HG03097 (cell line): ENCODE data around the gene CYP27A1.

Experiments used
- ATAC-seq: cut with Tn5 transposase; IDR thresholded peaks from one replicate; pipeline ENCODE4 v1.9.1; 2021; ENCODE audit not compliant: unreplicated experiment, low FRiP score

CYP27A1 gene

DNA sequence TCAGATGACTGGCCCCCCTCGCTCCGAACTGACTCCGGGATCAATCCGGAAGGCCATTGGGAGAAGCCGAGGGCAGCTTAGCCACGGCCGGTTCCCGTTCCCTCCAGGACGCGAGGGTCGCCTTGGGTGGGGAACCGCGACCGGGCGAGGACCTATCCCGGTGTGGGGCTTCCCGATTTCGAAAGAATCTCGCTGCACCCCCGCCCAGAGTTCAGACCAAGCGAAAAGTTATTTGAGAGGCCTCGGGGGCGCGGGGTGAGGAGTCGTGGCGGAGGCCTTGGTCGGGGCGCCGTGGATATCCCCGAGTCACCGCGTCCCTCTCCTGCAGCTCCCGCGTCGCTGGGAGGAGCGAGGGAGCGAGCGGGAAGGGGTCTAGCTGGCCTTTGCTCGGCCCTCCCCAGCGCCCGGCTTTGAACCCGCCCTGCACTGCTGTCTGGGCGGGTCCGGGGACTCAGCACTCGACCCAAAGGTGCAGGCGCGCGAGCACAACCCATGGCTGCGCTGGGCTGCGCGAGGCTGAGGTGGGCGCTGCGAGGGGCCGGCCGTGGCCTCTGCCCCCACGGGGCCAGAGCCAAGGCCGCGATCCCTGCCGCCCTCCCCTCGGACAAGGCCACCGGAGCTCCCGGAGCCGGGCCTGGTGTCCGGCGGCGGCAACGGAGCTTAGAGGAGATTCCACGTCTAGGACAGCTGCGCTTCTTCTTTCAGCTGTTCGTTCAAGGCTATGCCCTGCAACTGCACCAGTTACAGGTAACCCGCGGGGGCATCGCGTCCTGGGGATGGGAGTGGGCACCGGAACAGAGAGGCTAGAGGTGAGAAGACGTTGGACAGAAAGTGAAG lies at the start of gene CYP27A1:
Gene CYP27A1 (plus strand): TSS at position 457 of the 837 bp plus-strand sequence. CDS start 36 bp downstream, at position 493.
- ATAC-seq = no peak

DNA sequence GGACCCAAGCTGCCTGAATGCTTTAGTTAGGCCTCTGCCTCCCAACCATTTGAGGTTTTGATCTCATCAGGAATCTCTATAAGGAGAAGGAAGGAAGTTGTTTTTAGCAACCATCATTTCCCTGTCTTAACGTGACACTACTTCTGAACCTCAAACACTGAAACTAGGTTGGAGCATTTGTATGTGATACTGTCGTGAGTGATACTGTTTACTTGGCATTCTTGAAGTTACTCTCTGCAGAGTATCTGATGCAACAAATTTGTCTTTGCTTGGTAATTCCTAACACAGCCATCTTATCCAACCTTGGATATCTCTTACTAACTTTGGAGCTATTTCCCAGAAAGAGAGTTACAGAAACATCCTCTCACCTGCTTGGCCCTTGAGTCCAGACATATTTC lies 49.2 kb upstream of the CYP27A1 start:
- ATAC-seq = no peak

DNA sequence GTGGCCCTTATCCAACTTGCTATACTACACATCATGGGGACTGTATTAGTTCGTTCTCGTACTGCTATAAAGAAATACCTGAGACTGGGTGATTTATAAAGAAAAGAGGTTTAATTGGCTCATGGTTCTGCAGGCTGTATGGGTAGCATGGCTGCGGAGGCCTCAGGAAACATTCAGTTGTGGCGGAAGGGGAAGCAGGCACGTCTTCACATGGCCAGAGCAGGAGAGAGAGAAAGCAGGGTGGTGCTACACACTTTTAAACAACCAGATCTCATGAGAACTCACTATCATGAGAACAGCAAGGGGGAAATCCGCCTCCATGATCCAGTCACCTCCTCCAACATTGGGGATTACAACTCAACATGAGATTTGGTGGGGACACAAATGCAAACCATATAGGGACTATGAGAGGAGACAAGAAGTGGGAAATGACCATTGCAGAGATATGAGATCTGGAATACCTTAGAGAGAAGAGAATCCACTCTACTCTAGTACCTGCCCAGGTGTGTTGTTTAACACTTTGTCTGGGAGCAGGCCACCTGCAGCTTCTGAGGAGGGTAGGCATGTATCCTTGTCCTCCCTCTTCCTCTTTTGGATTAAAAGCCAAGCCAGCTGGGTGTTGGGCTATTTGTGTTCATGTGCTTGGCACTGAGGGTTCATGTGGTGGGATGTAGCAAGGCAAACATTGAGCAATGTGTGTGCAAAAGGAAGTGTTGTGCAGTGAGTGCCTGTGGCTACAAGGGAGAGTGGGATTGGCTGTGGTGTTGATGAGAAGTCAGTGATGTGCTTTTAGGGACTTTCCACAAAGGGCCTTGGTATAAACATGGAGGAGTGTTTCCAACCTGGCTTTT lies 48.6 kb upstream of the CYP27A1 start:
- no peak for ATAC-seq

DNA sequence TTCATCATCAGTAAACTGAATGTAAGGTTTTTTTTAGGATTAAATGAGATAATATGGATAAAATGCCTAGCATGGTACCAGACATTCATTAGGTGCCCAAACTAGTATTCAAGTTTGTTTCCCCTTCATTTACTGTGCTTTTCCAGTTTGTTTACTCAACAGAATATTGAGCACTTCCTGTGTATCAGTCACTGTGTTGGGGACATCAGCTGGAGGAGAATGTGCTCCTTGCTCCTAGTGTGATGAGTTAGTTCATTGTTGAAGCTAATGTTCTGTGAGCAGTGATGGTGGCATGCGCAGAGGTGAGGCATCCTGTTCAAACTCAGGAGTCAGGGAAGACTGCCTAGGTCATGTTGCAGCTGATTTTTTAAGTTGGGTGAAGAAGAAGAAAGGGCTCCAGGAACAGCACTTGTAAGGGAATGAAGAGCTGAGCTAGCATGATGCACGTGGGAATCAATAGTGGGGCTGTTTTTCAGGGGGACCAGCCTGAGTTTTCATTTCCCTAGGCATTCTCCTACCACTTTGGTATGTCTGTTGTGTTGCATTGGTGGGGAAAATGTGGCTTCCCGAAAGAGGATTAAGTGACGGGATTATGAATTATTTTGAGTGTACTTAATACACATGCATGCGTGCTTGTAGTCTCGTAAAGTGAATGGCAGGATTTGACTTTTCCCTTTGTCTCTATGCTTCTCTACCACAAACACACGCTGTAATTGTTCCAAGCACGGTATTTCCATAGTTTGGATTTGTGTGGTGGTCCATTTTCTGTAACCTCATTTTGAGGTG lies 47.6 kb upstream of the CYP27A1 start:
- ATAC-seq = no peak

DNA sequence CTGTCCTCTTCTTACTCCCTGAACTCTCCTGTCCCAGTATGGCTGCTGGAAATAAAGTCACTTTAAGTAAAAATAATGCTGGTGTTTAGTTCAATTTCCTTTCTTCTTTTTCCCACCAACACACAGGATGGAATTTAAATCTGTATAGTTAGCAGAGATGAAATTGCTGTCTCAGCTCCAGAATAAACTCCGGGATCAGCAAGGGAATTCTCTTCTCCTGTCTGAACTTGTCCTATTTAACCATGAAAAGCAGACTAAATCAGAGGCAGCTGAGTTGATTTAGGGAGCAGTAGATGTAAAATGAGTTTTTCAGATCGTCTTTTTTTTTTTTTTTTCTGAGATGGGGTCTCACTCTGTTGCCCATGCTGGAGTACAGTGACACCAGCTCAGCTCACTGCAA lies 45.4 kb upstream of the CYP27A1 start:
- no peak for ATAC-seq

DNA sequence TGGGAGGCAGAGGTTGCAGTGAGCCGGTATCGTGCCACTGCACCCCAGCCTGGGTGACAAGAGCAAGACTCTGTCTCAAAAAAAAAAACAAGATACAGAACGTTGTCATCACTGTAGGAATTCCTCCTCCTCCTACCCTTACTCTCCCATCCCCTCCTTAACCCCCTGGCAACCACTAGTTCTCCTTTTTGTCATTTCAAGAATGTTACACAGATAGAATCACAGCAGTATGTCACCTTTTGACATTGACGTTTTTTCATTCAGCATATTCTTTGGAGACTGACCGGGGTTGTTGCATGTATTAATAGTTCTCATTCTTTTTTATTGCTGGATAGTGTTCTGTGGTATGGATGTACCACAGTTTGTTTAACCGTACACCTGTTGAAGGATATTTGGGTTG lies 38.9 kb upstream of the CYP27A1 start:
- no peak for ATAC-seq

DNA sequence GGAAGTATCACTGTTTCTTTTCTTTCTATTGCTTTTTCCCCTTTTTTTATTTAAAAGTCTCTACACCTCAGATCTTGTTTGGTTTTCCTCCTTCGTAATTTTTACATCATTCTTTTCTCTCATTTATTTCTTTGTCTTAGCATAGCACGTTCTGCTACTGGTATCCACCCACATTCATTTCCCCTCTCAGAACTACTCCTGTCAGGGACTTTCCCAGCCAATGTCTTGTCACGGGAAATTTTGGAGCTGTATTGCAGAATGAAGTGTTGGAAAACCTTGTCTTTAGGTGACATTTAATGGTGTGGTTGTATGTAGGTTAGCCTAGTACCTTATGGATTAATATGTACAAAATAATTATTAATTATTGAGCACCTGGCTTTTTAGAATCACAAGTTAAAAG lies 37.3 kb upstream of the CYP27A1 start:
- no peak for ATAC-seq

DNA sequence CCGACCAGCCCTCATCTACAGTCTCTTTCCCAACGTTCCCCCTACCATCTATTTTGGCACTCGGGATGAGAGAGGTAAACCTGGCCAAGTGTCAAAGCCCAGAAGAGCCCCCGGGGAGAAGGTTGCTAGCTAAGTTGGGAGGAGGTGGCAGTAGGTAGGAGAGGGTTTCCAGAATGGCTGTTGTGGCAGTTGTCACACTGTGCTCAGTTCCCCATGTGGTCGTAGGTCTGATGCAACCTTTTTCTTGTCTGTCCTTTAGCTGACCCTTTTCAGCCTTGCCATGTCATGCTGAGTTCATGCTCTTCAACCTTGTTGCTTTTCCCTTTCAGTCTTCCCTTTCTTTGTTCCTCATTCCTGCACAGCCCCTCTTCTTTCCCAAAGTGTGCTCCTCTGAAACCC lies 36.8 kb upstream of the CYP27A1 start:
- no peak for ATAC-seq

DNA sequence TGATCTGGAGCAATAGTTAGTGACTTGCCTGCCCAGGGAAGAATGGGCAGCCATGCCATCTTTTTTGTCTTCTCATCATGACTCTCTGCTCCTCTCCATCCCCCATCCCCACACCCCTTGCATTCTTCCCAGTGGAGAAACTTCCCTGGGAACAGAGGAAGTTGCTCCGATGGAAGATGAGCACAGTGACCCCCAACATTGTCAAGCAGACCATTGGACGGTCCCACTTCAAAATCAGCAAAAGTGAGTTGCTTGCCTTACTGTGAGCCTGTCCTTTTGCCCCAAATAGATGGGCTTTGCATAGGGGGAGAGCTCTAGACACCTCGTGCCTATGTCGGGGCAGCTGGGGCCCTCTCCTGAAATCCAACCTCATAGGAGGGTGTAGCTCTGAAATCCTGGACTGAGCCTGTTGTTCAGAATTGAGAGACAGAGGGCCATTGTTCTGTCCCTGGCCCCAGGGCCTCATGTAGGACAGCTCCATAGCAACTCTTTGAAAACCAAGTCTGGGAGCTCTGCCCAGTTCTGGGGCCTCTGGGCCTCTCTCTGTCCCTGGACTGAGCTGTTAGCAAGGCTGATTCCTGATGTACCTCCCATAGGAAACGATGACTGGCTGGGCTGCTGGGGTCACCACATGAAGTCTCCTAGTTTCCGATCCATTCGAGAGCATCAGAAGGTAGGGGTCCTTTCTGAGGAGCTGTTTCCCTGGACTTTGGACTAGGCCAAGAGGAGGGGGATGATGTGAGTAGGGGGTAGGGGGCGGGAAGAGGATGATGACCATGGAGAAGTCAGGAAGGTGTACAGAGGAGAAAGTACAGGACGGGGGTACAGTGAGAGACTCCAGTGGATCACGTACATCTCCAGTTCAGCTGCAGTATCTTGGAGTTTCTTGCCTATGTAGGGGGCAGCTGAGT lies 36.1 kb upstream of the CYP27A1 start:
- ATAC-seq = no peak

DNA sequence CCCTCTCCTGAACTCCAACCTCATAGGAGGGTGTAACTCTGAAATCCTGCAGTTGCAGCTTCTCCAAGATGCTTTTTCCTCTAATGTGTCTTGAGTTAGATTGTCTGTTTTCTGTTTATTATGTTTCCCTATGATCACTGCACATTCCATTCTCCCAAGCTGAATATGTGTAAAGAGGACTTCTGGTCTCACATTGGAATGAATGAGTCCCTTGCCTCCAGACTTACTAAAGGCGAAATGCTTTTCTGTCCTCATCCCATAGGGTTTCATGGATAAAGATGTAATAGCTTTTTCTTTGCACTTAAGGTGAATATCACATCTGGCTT lies 35.5 kb upstream of the CYP27A1 start:
- ATAC-seq = no peak

DNA sequence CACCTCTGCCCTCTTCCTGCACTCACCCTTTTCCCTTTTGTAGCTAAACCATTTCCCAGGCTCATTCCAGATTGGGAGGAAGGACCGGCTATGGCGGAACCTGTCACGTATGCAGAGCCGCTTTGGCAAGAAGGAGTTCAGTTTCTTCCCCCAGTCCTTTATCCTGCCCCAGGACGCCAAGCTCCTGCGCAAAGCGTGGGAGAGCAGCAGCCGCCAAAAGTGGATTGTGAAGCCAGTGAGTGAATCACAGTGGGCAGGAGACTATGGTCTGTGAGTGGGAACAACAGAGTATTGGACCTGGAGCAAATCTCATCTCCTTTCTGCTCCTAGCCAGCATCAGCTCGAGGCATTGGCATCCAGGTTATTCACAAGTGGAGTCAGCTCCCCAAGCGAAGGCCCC lies 35.0 kb upstream of the CYP27A1 start:
- ATAC-seq = no peak

DNA sequence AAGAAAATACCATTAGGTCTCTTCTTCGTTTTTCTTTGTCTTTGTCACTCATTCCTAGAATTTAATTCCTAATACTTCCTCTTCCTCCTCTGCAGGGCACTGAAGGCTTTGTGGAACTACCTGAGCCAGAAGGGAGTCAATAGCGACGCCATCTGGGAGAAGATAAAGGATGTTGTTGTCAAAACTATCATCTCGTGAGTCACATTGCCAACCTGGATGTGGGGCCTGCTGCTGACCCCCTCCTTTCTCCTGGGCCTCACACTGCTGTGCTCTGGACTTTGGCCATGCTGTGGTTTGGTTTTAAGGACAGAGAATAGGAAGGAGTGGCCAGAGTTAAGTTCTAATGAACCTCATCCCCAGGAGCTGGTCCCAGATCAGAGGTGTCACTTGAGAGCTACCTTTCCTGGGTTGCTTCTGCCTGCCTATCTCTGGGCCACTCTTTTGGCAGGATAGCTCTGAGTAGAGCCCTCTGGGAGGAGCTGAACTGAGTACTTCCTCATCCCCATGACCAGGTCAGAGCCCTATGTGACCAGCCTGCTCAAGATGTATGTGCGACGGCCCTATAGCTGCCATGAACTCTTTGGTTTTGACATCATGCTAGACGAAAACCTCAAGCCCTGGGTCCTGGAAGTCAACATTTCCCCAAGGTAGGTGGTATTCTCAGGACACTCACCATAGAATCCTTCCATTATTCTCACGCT lies 33.1 kb upstream of the CYP27A1 start:
- ATAC-seq = no peak

DNA sequence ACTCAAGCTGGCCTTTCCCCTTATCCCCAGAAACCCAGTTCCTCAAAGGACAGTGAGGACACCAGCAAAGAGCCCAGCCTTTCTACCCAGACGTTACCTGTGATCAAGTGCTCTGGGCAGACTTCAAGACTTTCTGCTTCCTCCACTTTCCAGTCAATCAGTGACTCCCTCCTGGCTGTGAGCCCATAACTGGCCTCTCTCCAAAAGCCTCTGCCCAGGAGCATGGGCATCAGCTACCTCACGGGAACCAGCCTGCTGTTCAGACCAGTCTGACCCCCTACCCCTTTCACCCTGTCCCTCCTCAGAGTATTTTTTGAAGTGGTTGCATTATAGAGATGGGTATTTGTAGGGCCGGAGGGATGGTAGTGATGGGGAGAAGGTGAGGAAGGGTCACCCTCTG lies 27.7 kb upstream of the CYP27A1 start:
- ATAC-seq = no peak

DNA sequence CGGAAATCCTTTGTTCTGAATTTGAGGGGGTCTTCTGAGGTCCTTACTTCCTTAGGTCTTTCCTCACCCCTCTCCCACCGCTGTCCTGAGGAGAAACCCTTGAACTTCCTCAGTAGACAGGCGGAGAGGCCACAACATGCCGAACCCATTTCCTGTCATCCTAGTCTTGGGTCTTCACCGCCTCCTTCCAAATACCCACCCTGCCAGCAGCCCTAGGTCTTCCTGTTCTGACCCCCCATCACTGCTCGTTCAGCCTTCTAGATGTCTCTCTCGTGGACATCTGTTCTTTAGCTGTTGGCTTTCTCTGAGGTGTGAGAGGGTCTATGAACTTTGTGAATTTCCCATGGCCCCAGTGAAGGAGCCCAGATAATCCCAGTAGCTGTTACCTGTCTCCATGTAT lies 27.2 kb upstream of the CYP27A1 start:
- no peak for ATAC-seq

DNA sequence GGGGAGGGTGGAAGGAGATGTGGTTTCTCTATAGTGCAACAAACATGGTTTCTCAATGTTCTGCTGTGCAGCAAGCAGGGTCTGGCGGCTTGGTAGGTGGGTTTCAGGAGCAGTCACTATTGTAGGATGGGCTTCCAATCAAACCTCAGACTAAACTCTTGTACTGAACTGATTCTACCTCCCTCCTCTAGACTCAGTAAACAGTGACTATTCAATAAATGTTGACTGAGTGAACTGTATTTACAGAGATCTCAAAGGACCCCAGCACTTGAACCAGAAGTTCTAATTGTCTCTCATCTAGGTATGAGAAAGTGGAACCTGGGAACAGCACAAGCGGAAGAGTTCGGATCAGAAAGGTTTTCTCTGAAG lies 26.8 kb upstream of the CYP27A1 start:
- no peak for ATAC-seq

DNA sequence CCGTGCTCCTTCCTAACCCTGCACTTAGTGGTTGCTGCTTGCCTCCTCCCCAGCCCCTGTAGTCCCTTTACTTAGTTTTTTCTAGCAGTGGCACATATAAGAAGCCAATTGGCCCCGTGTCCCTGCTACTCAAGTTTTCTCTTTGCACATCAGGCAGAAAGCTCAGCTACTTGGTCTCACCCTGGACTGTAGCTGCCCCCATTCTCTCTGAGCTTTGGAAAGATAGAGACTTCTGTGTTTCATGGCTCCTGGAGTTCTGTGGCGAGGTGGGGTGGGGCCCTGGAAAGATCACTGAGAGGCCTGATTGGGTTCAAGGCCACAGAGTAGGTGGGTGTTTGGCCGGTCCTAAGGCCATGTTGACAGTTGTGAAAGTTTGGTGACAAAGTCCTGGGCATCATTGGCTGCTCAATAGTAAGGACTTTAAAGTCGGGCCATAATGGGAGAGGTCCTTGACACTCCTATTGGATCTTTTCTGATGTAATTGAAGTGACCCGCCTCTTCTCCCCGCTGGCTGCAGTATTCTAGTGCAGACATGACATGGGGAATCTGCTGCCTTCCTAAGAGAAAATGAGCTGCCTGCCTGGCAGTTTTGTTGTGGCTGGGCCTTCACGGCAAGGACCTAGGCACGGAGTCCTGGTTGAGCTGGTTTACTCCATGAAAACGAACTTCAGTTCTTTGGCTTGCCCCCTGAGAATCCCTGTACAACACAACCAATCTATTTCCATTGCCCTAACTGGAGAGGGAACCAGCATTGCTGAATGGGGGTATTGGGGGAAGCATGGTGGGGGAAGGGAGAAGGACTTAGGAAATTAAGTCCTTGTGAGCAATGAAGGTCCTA lies 26.2 kb upstream of the CYP27A1 start:
- no peak for ATAC-seq

DNA sequence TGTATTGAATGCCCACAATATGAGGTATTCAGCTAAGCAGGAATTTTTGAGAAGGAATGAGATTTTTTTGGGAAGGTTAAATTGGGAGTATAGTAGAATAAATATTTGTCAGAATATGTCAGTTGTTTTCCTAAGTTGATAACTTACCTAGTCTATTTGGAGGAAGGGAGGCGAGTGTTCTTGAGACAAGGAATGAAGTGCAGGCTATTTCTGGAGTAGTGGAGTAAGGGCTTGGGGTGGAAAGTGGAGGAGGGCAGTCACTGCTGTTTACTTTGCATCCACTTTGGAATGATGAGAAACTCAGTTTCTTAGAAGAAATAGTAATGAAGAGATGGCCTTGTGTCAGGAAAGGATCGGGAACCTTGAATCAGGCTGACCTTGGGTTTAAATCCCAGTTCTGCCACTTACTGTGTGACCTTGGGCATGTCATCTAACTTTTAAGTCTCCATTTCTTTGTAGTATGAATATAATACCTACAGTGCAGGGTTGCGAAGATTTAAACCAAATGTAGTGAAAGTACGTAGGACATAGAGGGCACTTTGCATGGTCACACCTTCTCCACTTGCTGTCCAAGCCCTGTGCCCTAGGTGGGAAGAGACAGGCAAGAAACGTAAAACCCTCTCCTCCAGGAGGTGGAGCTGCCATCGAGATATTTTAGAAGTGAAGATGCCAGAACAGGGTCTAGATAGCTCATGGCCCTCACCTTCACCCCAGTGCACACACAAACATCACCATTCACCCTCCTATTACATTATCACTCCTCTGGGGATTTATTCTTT lies 25.2 kb upstream of the CYP27A1 start:
- no peak for ATAC-seq

DNA sequence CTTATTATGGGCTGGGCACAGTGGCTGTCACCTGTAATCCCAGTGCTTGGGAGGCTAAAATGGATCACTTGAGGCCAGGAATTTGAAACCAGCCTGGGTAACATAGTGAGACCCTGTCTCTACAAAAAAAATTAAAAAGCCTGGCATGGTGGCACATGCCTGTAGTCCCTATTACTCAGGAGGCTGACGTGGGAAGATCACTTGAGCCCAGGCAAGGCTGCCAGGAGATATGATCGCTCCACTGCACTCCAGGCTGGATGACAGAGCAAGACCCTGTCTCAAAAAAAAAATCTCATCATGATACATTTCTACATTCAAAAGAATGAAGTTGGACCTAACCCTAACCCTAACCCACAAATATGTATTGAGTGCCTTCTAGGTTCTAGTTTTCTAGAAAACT lies 20.2 kb upstream of the CYP27A1 start:
- no peak for ATAC-seq
